Panc1 (cell line): ENCODE results near the gene CD28. TPM values are rescaled to one million over a fixed set of nuclear protein-coding genes. Genes with fewer than 3 reads are reported as not detected.

ENCODE experiments used
- ATAC-seq: fragments of 200-7000 bp; cut with Tn5 transposase; 2 replicates; pipeline ENCODE4 v1.9.1; 2020; ENCODE audit warnings: mild to moderate bottlenecking, moderate library complexity
- BruUV-seq: library from RNA; stranded (reverse); fragments of 400-500 nt; replicated peaks from 2 replicates; lab custom pipeline; 2021; lab: Mats Ljungman, UMichigan
- CTCF ChIA-PET: fragments of 300-600 bp; sonication (Branson Sonifier 250); formaldehyde crosslinking; loops from one replicate; lab custom pipeline; 2022; ENCODE audit warnings: antibody characterized with exemption; lab: Charles Lee
- POLR2A ChIA-PET: fragments of 300-600 bp; sonication (Branson Sonifier 250); formaldehyde crosslinking; loops from one replicate; lab custom pipeline; 2022; ENCODE audit warnings: antibody characterized with exemption; lab: Charles Lee
- DNase-seq: peaks from one replicate; pipeline ENCODE4 v3.0.0-alpha.2; 2010; ENCODE audit warnings: low read depth, low spot score
- H3K27ac ChIP-seq: 2 replicates; pipeline ENCODE4 v1.5.1; 2011; ENCODE audit warnings: mild to moderate bottlenecking, low read length, inconsistent platforms
- H3K27me3 ChIP-seq: fragments of 200-500 bp; sonication (Bioruptor generic); 2 replicates; pipeline ENCODE4 v1.6.0; 2014; ENCODE audit warnings: low read length, inconsistent platforms; ENCODE audit not compliant: control insufficient read depth, insufficient read depth
- H3K36me3 ChIP-seq: fragments of 200-500 bp; sonication (Bioruptor generic); 2 replicates; pipeline ENCODE4 v1.5.1; 2014; ENCODE audit warnings: inconsistent platforms, mild to moderate bottlenecking, low read length, moderate library complexity; ENCODE audit not compliant: control insufficient read depth, insufficient read depth
- H3K4me1 ChIP-seq: 2 replicates; pipeline ENCODE4 v1.5.1; 2011; ENCODE audit warnings: inconsistent platforms, mild to moderate bottlenecking, low read length, moderate library complexity; ENCODE audit not compliant: control insufficient read depth, insufficient read depth
- H3K4me3 ChIP-seq, 2 experiments: 2 replicates each; pipeline ENCODE4 v1.5.1; 2011 to 2012; ENCODE audit warnings: low read depth in 2 of 2, low read length in 2 of 2, mild to moderate bottlenecking in 2 of 2, inconsistent platforms in 1 of 2, moderate library complexity in 1 of 2
- H3K9me3 ChIP-seq: fragments of 200-500 bp; sonication (Bioruptor generic); 2 replicates; pipeline ENCODE4 v1.5.1; 2014; ENCODE audit warnings: low read depth, mild to moderate bottlenecking, inconsistent platforms, low read length, moderate library complexity; ENCODE audit not compliant: control insufficient read depth, insufficient read depth
- POLR2AphosphoS5 ChIP-seq: IDR thresholded peaks from 2 replicates; pipeline ENCODE4 v1.6.1; 2012; ENCODE audit warnings: mild to moderate bottlenecking, low read depth, low read length, moderate library complexity
- SIN3A ChIP-seq: IDR thresholded peaks from 2 replicates; pipeline ENCODE4 v1.6.1; 2012; ENCODE audit warnings: low read depth, mild to moderate bottlenecking, low read length, moderate library complexity, borderline replicate concordance; ENCODE audit not compliant: insufficient read depth
- TCF7L2 ChIP-seq: IDR thresholded peaks from 2 replicates; pipeline ENCODE4 v1.6.1; 2011; ENCODE audit warnings: mild to moderate bottlenecking, low read depth, low read length, inconsistent platforms
- in situ Hi-C: cut with HindIII; loops from 2 replicates; pipeline ENCODE4 v1.10.0; 2016; ENCODE audit warnings: low sequenced_read_pairs, low pct_unique_long_range_greater_than_20kb
- intact Hi-C: fragments of 100-400 bp; cut with micrococcal nuclease; formaldehyde crosslinking; loops from one replicate; pipeline ENCODE4 v1.10.0; 2022; ENCODE audit not compliant: unreplicated experiment
- total RNA-seq: library from RNA; stranded (reverse); gene quantifications from one replicate; pipeline ENCODE4 v1.2.1, GENCODE V29; 2021; ENCODE audit not compliant: unreplicated experiment
- TF ChIP-seq, protein P1 (sequence below), 2 experiments: IDR thresholded peaks; 2 replicates each; pipeline ENCODE4 v1.6.1; 2011 to 2012; ENCODE audit warnings: low read depth in 2 of 2, control low read depth in 1 of 2, low read length in 1 of 2, mild to moderate bottlenecking in 1 of 2, moderate library complexity in 1 of 2; ENCODE audit not compliant: insufficient read depth in 1 of 2
- TF ChIP-seq, protein P2 (sequence below): fragments of 450-650 bp; IDR thresholded peaks from 2 replicates; pipeline ENCODE4 v1.5.1; 2017; ENCODE audit warnings: mild to moderate bottlenecking

CD28 gene
- total RNA-seq, 1 experiment from 2014 or later: 0.21 TPM

DNA sequence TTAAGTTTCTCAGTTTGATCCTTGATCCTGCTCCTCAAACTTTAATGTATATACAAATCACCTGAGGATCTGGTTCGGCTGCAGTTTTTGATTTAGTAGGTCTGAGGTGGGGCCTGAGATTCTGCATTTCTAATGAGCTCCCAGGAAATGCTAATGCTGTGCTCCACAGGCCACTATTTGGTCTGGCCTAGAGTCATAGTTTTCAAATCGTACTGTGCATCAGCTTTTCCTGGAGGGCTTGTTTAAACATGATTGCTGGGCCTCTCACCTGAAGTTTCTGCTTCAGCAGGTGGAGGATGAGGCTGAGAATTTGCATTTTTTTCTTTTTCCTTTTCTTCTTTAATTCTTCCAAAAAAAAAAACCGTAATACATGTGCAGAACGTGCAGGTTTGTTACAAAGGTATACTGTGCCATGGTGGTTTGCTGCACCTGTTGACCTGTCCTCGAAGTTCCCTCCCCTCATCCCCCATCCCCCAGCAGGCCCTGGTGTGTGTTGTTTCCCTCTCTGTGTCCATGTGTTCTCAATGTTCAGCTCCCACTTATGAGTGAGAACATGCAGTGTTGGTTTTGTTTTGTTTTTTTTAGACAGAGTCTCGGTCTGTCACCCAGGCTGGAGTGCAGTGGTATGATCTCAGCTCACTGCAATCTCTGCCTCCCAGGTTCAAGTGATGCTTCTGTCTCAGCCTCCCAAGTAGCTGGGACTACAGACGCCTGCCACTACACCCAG lies 42.2 kb upstream of the CD28 start:
- in situ Hi-C loops: no loop called here

DNA sequence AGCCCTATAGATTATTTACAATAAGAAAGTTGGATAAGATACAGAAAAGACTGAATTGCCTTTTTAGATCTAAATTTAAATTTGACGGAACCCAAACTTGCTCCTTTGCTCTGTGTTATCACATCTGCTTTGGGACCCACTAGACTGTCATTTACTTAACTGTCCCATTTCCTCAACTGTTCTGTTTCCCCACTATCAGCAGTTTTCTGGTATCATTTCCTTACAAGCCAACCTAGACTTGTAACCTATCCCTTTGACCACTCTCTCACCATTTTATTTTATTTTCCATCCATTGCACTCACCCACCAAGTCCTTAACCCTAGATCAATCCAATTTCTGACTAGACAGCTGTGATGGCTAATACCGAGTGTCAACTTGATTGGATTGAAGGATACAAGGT lies 38.6 kb upstream of the CD28 start:
- in situ Hi-C loops (no loop called here), intact Hi-C loops (loop anchor here (10.0 kb wide), 1 partner anchor 237 kb away; no protein-coding TSS in a partner anchor)
- CTCF ChIA-PET: no interaction called here
- Histone ChIP-seq H3K27ac (no peak overlapping the region), H3K27me3 (no peaks in the 10 kb centered on the region), H3K4me1 (no peaks in the 10 kb centered on the region), H3K36me3 (no peaks in the 10 kb centered on the region), H3K9me3 (no peaks in the 10 kb centered on the region), H3K4me3 (no peak overlapping the region)
- no TSS peak for BruUV-seq
- DNase-seq: no peak
- POLR2A ChIA-PET: no interaction called here
- TF ChIP-seq POLR2AphosphoS5 (no peak), SIN3A (no peak), TCF7L2 (no peak)
- TF ChIP-seq, protein P1, sequence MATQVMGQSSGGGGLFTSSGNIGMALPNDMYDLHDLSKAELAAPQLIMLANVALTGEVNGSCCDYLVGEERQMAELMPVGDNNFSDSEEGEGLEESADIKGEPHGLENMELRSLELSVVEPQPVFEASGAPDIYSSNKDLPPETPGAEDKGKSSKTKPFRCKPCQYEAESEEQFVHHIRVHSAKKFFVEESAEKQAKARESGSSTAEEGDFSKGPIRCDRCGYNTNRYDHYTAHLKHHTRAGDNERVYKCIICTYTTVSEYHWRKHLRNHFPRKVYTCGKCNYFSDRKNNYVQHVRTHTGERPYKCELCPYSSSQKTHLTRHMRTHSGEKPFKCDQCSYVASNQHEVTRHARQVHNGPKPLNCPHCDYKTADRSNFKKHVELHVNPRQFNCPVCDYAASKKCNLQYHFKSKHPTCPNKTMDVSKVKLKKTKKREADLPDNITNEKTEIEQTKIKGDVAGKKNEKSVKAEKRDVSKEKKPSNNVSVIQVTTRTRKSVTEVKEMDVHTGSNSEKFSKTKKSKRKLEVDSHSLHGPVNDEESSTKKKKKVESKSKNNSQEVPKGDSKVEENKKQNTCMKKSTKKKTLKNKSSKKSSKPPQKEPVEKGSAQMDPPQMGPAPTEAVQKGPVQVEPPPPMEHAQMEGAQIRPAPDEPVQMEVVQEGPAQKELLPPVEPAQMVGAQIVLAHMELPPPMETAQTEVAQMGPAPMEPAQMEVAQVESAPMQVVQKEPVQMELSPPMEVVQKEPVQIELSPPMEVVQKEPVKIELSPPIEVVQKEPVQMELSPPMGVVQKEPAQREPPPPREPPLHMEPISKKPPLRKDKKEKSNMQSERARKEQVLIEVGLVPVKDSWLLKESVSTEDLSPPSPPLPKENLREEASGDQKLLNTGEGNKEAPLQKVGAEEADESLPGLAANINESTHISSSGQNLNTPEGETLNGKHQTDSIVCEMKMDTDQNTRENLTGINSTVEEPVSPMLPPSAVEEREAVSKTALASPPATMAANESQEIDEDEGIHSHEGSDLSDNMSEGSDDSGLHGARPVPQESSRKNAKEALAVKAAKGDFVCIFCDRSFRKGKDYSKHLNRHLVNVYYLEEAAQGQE (IDR thresholded peaks at IDR 0.05; ENCODE audit: insufficient read depth in 1 of 2, low read depth in 2 of 2, low read length in 1 of 2): no peak
- TF ChIP-seq, protein P2, sequence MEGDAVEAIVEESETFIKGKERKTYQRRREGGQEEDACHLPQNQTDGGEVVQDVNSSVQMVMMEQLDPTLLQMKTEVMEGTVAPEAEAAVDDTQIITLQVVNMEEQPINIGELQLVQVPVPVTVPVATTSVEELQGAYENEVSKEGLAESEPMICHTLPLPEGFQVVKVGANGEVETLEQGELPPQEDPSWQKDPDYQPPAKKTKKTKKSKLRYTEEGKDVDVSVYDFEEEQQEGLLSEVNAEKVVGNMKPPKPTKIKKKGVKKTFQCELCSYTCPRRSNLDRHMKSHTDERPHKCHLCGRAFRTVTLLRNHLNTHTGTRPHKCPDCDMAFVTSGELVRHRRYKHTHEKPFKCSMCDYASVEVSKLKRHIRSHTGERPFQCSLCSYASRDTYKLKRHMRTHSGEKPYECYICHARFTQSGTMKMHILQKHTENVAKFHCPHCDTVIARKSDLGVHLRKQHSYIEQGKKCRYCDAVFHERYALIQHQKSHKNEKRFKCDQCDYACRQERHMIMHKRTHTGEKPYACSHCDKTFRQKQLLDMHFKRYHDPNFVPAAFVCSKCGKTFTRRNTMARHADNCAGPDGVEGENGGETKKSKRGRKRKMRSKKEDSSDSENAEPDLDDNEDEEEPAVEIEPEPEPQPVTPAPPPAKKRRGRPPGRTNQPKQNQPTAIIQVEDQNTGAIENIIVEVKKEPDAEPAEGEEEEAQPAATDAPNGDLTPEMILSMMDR: no peak
- ATAC-seq: no peak

More for the DNA sequence above, 42.2 kb upstream of the CD28 start:
- H3K4me3 ChIP-seq: no peak overlapping the region
- POLR2A ChIA-PET: no interaction called here
- H3K27ac ChIP-seq: no peak overlapping the region
- DNase-seq (no peak), ATAC-seq (no peak)
- CTCF ChIA-PET: no interaction called here
- no peaks in the 10 kb centered on the region for H3K4me1 ChIP-seq
- intact Hi-C loops: loop anchor here (10.0 kb wide), 1 partner anchor 241 kb away; no protein-coding TSS in a partner anchor
- no TSS peak for BruUV-seq
- H3K27me3 ChIP-seq: no peaks in the 10 kb centered on the region
- no peaks in the 10 kb centered on the region for H3K9me3 ChIP-seq
- H3K36me3 ChIP-seq: no peaks in the 10 kb centered on the region
- no peak for TF ChIP-seq SIN3A
- no peak for TF ChIP-seq POLR2AphosphoS5
- TF ChIP-seq, protein P2: no peak
- TF ChIP-seq, protein P1 (IDR thresholded peaks at IDR 0.05; ENCODE audit: insufficient read depth in 1 of 2, low read depth in 2 of 2, low read length in 1 of 2): no peak
- no peak for TF ChIP-seq TCF7L2
